ENCODE results near the gene KIF23.

The KIF23 gene

GRCh38 chr15:69465253-69465652 lies 51.1 kb downstream of the KIF23 start:
- DNase-seq (ENCODE audit: low read depth in 2 of 2) = no peak

- DNase-seq (ENCODE audit: low read depth in 2 of 2) = no peak
Observed at GRCh38 chr15:69466733-69467132, 52.6 kb downstream of the KIF23 start.

GRCh38 chr15:69467636-69468035 lies 53.5 kb downstream of the KIF23 start:
- DNase-seq (ENCODE audit: low read depth in 2 of 2) = no peak

GRCh38 chr15:69468241-69469121 lies 54.3 kb downstream of the KIF23 start:
- peak; percentile 76 to 81 for DNase-seq (ENCODE audit: low read depth in 2 of 2)

GRCh38 chr15:69469467-69470201 lies 55.5 kb downstream of the KIF23 start:
- DNase-seq (ENCODE audit: low read depth in 2 of 2) = no peak

- DNase-seq (ENCODE audit: low read depth in 2 of 2) = no peak
Observed at GRCh38 chr15:69472046-69472445, 57.9 kb downstream of the KIF23 start.

GRCh38 chr15:69472562-69472961 lies 58.4 kb downstream of the KIF23 start:
- no peak for DNase-seq (ENCODE audit: low read depth in 2 of 2)

- DNase-seq (ENCODE audit: low read depth in 2 of 2) = no peak
Observed at GRCh38 chr15:69474291-69474690, 60.1 kb downstream of the KIF23 start.

GRCh38 chr15:69474846-69475455 lies 60.8 kb downstream of the KIF23 start:
- no peak for DNase-seq (ENCODE audit: low read depth in 2 of 2)

- peak; percentile 55 to 60 for DNase-seq (ENCODE audit: low read depth in 2 of 2)
Observed at GRCh38 chr15:69475769-69476358, 61.7 kb downstream of the KIF23 start.

GRCh38 chr15:69476704-69477473 lies 62.7 kb downstream of the KIF23 start:
- DNase-seq (ENCODE audit: low read depth in 2 of 2) = no peak

GRCh38 chr15:69478259-69478781 lies 64.2 kb downstream of the KIF23 start:
- DNase-seq (ENCODE audit: low read depth in 2 of 2) = peak in 1 of 2 donors; percentile 28

GRCh38 chr15:69479081-69479480 lies 64.9 kb downstream of the KIF23 start:
- no peak for DNase-seq (ENCODE audit: low read depth in 2 of 2)

- no peak for DNase-seq (ENCODE audit: low read depth in 2 of 2)
Observed at GRCh38 chr15:69479971-69480370, 65.8 kb downstream of the KIF23 start.

- DNase-seq (ENCODE audit: low read depth in 2 of 2) = no peak
Observed at GRCh38 chr15:69480932-69481331, 66.8 kb downstream of the KIF23 start.

- no peak for DNase-seq (ENCODE audit: low read depth in 2 of 2)
Observed at GRCh38 chr15:69482686-69483256, 68.6 kb downstream of the KIF23 start.

GRCh38 chr15:69484837-69485236 lies 70.7 kb downstream of the KIF23 start:
- no peak for DNase-seq (ENCODE audit: low read depth in 2 of 2)

GRCh38 chr15:69486481-69487110 lies 72.4 kb downstream of the KIF23 start:
- no peak for DNase-seq (ENCODE audit: low read depth in 2 of 2)

- no peak for DNase-seq (ENCODE audit: low read depth in 2 of 2)
Observed at GRCh38 chr15:69489073-69489571, 75.0 kb downstream of the KIF23 start.

Data from stimulated activated CD8-positive, alpha-beta memory T cell treated with anti-CD3 and anti-CD28 coated beads, Interleukin-7, amount 100 ng/mL, for 4 hours (primary cell).